ENCODE measurements around the gene KLF7.
"Not testable (repeated sequence)": the region's sequence is repeated elsewhere in the genome, so short reads cannot be mapped to it uniquely, and the experiment has no call there.

The KLF7 gene

GRCh38 chr2:207048416-207048815 is 117.3 kb downstream of the KLF7 start:
- DNase-seq, result no peak

DNA sequence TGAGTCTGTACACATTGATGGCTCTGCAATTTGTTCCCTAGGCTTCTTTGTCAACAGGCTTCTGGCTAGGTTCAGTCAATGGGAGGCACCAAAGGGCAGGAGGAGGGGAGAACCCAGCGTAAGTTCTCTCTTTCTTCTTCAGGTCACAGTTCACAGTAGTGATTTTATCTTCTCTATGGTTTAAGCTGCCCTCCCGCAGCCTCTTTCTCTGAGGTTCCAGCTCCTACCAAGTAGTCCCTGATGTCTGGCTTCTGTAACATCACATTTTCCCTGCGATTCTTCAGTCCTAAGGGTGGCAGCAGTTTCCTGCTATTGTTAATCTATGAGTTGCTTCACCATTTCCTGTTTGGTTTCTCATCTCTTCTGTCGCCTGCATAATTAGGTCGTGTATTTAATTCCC is 119.0 kb downstream of the KLF7 start:
- peak; percentile 42 for DNase-seq

DNA sequence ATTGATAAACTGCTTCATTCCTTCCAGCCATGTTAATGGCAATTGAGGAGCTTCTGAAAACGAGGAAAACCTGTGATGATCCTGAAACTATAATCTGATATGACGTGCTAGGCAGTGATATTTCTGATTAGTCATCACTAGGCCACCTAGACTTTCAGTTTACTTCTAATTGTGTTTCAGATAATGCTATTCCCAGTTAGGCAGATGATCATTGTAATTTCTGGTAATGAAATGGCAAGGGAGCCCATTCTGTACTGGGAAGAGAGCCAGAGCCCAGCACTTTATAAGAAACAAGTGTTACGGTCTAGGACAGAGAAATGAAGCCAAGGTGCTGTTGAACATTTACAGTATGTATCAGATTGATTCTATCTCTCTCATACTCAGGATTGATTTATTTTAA is 120.2 kb downstream of the KLF7 start:
- DNase-seq, result no peak

GRCh38 chr2:207044379-207045362 is 121.1 kb downstream of the KLF7 start:
- peak; percentile 46 for DNase-seq

DNA sequence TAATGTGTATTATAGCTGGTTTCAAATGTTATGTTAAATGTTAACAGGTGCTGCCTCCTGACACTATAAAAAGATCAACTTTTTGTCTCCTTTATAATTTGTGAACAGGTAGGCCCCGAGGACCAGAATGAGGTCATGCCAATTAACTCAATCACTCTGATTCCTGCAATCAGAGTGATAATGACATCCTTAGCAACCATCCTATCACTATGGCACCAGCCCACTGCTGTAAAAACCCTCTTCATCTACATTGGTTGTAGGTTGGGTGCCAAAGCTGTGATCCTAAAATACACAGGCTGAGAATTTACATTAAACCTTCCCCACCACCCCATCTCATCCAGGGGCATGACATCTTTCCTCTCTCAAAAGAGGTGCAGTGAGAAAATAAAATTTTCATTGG is 122.9 kb downstream of the KLF7 start:
- DNase-seq, result no peak

- DNase-seq, result no peak
These were observed 123.8 kb downstream of the KLF7 start for GRCh38 chr2:207041786-207042554.

GRCh38 chr2:207041279-207041678 is 124.5 kb downstream of the KLF7 start:
- no peak for DNase-seq

GRCh38 chr2:207040696-207041095 is 125.1 kb downstream of the KLF7 start:
- DNase-seq, result no peak

DNA sequence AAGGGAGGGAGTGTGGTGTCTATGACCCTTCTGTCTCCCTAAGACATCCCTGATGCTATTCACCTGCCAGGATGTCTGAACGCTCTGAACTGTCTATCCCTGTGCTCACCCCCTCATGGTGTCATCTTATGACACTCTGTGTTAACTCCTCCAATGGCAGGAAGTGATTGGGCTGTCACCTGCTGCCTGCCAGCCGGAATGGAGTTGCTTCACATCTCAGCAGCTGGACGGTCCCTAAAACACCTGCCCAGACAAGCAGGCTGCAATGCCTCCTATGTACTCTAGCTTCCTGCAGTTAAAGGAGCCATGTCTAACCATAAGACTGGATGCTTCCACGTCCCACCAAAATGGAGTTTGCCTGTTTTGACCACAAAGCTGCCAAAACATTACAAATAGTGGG is 126.5 kb downstream of the KLF7 start:
- no peak for DNase-seq

DNA sequence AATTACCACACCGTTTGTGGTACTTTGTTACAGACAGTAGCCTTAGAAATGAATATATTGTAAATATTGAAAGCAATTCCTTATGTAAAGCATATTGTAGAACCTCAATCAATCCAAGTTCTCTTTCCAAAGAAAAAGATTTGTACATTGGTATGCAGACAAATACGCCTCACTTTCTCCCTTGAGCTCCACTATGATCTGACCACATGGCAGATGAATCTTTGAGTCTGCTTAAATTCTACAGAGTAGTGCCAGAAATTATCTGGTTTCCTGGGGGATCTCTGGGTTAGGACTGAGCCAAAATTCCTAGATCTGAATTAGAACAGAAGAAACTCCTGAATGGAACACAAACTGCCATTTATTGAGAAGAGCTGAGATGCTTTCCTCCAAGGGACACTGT is 127.4 kb downstream of the KLF7 start:
- DNase-seq, result no peak

DNA sequence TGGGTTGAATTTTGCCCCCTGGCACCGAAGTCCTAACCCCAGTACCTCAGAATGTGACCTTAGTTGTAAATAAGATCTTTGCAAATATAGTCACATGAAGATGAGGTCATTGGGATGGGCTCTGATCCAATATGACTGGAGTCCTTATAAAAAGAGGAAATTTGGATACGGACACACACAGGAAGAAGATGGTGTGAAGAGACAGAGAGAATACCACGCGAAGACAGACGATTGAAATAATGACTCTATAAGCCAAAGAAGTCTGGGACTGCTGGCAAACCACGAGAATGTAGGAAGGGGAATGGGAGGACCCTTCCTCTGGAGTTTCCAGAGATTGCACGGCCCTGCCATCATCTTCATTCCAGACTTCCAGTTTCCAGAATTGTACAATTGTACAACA is 127.9 kb downstream of the KLF7 start:
- DNase-seq, result no peak

DNA sequence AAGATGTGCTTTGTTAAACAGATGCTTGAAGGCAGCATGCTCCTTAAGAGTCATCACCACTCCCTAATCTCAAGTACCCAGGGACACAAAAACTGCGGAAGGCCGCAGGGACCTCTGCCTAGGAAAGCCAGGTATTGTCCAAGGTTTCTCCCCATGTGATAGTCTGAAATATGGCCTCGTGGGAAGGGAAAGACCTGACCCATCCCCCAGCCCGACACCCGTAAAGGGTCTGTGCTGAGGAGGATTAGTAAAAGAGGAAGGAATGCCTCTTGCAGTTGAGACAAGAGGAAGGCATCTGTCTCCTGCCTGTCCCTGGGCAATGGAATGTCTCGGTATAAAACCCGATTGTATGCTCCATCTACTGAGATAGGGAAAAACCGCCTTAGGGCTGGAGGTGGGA is 128.7 kb downstream of the KLF7 start:
- not testable (repeated sequence) for DNase-seq

GRCh38 chr2:207035875-207036274 is 129.9 kb downstream of the KLF7 start:
- no peak for DNase-seq

DNA sequence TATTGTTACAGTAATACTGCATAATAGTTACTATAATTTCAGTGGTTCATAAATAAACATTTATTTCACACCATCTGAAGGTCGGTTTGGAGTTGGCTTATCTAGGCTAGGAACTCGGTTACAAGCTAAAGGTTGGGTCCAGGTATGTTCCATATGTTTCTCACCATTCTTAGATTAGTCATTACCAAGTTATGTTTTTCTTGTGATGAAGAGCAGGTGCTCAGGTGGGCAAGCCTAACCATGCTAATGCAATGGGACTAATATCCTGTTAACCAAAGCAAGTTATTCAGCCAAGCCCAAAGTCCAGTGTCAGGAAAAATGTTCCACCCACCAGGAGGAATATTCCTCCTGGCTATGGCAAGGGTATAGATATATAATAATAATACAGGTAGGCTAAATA is 133.3 kb downstream of the KLF7 start:
- no peak for DNase-seq
